GM21515 (cell line): Measurements from ENCODE around the gene FGFBP3.

ENCODE experiments used
- ATAC-seq: cut with Tn5 transposase; IDR thresholded peaks from one replicate; pipeline ENCODE4 v1.9.1; 2021; ENCODE audit not compliant: unreplicated experiment

The FGFBP3 gene

DNA sequence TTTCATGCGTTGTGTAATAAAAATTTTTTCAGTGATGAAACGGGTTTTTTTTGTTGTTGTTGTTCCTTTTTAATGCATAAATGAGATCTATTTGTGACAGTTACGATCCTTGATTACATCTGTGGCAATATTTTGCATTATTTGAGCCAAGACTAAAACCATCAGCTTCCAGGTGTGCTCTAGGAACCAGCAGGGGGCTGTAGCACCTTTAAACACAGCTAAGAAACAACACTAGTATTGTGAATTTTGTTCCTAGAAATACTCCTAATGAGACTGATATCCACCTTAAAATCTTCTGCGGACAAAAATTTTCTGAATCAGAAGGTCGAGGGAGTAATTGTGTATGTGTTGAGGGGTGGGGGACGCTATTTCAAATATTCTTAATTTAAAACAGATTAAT, 52.6 kb downstream of the FGFBP3 start:
- no peak for ATAC-seq
